Measurements from ENCODE around the gene GHRH.

Gene GHRH

GRCh38 chr20:37222086-37222485, 39.5 kb downstream of the GHRH start:
- no peak for ATAC-seq (ENCODE audit: low read depth)
- no peaks in the 10 kb centered on the region for H3K27me3 ChIP-seq (ENCODE audit: insufficient read depth, poor library complexity, severe bottlenecking)
- peaks cover 100% of the 10 kb centered on the region for H3K36me3 ChIP-seq (ENCODE audit: low read depth)
- TF ChIP-seq CTCF (IDR thresholded peaks at IDR 0.05; ENCODE audit: poor library complexity, severe bottlenecking) = no peak
- no peak overlapping the region for H3K27ac ChIP-seq (ENCODE audit: poor library complexity, severe bottlenecking)
- peaks cover 3% of the 10 kb centered on the region for H3K4me1 ChIP-seq (ENCODE audit: insufficient read depth, poor library complexity, severe bottlenecking)
- DNase-seq (ENCODE audit: low spot score) = no peak
- peaks cover 2% of the 10 kb centered on the region for H3K9me3 ChIP-seq (ENCODE audit: severe bottlenecking)
- H3K4me3 ChIP-seq (ENCODE audit: severe bottlenecking) = no peak overlapping the region

GRCh38 chr20:37220731-37221130, 40.9 kb downstream of the GHRH start:
- DNase-seq (ENCODE audit: low spot score) = no peak
- Histone ChIP-seq H3K27me3 (ENCODE audit: insufficient read depth, poor library complexity, severe bottlenecking) (no peaks in the 10 kb centered on the region), H3K4me3 (ENCODE audit: severe bottlenecking) (no peak overlapping the region), H3K36me3 (ENCODE audit: low read depth) (peaks cover 100% of the 10 kb centered on the region), H3K27ac (ENCODE audit: poor library complexity, severe bottlenecking) (no peak overlapping the region), H3K4me1 (ENCODE audit: insufficient read depth, poor library complexity, severe bottlenecking) (peaks cover 3% of the 10 kb centered on the region), H3K9me3 (ENCODE audit: severe bottlenecking) (peaks cover 2% of the 10 kb centered on the region)
- ATAC-seq (ENCODE audit: low read depth) = no peak
- TF ChIP-seq CTCF (IDR thresholded peaks at IDR 0.05; ENCODE audit: poor library complexity, severe bottlenecking) = no peak

- ATAC-seq (ENCODE audit: low read depth) (no peak), DNase-seq (ENCODE audit: low spot score) (no peak)
- no peak for TF ChIP-seq CTCF (IDR thresholded peaks at IDR 0.05; ENCODE audit: poor library complexity, severe bottlenecking)
- Histone ChIP-seq H3K4me1 (ENCODE audit: insufficient read depth, poor library complexity, severe bottlenecking) (peaks cover 3% of the 10 kb centered on the region), H3K4me3 (ENCODE audit: severe bottlenecking) (no peak overlapping the region), H3K9me3 (ENCODE audit: severe bottlenecking) (peaks cover 2% of the 10 kb centered on the region), H3K36me3 (ENCODE audit: low read depth) (peaks cover 100% of the 10 kb centered on the region), H3K27me3 (ENCODE audit: insufficient read depth, poor library complexity, severe bottlenecking) (no peaks in the 10 kb centered on the region), H3K27ac (ENCODE audit: poor library complexity, severe bottlenecking) (no peak overlapping the region)
Measured at GRCh38 chr20:37219751-37220668, 41.6 kb downstream of the GHRH start.

GRCh38 chr20:37218976-37219375, 42.6 kb downstream of the GHRH start:
- H3K9me3 ChIP-seq (ENCODE audit: severe bottlenecking) = peaks cover 2% of the 10 kb centered on the region
- H3K4me1 ChIP-seq (ENCODE audit: insufficient read depth, poor library complexity, severe bottlenecking) = peaks cover 3% of the 10 kb centered on the region
- no peak overlapping the region for H3K4me3 ChIP-seq (ENCODE audit: severe bottlenecking)
- TF ChIP-seq CTCF (IDR thresholded peaks at IDR 0.05; ENCODE audit: poor library complexity, severe bottlenecking) = no peak
- no peak for ATAC-seq (ENCODE audit: low read depth)
- DNase-seq (ENCODE audit: low spot score) = no peak
- H3K27ac ChIP-seq (ENCODE audit: poor library complexity, severe bottlenecking) = no peak overlapping the region
- H3K27me3 ChIP-seq (ENCODE audit: insufficient read depth, poor library complexity, severe bottlenecking) = no peaks in the 10 kb centered on the region
- H3K36me3 ChIP-seq (ENCODE audit: low read depth) = peaks cover 100% of the 10 kb centered on the region

- ATAC-seq (ENCODE audit: low read depth) (no peak), DNase-seq (ENCODE audit: low spot score) (no peak)
- Histone ChIP-seq H3K36me3 (ENCODE audit: low read depth) (peaks cover 100% of the 10 kb centered on the region), H3K9me3 (ENCODE audit: severe bottlenecking) (peaks cover 2% of the 10 kb centered on the region), H3K27ac (ENCODE audit: poor library complexity, severe bottlenecking) (no peak overlapping the region), H3K4me1 (ENCODE audit: insufficient read depth, poor library complexity, severe bottlenecking) (peaks cover 3% of the 10 kb centered on the region), H3K27me3 (ENCODE audit: insufficient read depth, poor library complexity, severe bottlenecking) (no peaks in the 10 kb centered on the region), H3K4me3 (ENCODE audit: severe bottlenecking) (no peak overlapping the region)
- no peak for TF ChIP-seq CTCF (IDR thresholded peaks at IDR 0.05; ENCODE audit: poor library complexity, severe bottlenecking)
Measured at GRCh38 chr20:37218441-37218840, 43.2 kb downstream of the GHRH start.
